ENCODE measurements around the gene SPANXD.

Gene SPANXD

DNA sequence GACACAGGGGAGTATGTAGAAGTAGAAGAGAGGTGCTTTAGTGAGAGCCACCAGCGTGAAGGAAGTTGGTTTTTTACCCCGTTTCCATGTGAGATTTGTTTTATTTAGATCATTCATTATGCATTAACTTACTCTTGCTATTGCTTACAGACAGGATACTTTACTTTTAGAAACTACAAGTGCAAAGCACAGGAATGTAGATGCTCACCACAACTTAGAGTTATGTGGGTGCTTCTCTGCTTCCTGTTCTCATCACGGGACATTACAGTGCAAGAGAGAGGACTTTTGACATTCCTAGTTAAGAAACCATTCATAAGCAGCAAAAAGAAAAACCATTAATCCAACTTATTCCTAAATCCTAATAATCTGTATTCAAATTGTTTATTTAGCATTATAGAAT, 25.6 kb upstream of the SPANXD start:
- Histone ChIP-seq H3K4me1 (ENCODE audit: insufficient read depth, poor library complexity, severe bottlenecking) (no peaks in the 10 kb centered on the region), H3K36me3 (ENCODE audit: low read depth) (no peaks in the 10 kb centered on the region), H3K9me3 (ENCODE audit: severe bottlenecking) (no peaks in the 10 kb centered on the region), H3K27me3 (ENCODE audit: insufficient read depth, poor library complexity, severe bottlenecking) (no peaks in the 10 kb centered on the region), H3K27ac (ENCODE audit: poor library complexity, severe bottlenecking) (no peak overlapping the region), H3K4me3 (ENCODE audit: severe bottlenecking) (no peak overlapping the region)
- no peak for DNase-seq (ENCODE audit: low spot score)
- ATAC-seq (ENCODE audit: low read depth) = no peak
- TF ChIP-seq, protein P1, sequence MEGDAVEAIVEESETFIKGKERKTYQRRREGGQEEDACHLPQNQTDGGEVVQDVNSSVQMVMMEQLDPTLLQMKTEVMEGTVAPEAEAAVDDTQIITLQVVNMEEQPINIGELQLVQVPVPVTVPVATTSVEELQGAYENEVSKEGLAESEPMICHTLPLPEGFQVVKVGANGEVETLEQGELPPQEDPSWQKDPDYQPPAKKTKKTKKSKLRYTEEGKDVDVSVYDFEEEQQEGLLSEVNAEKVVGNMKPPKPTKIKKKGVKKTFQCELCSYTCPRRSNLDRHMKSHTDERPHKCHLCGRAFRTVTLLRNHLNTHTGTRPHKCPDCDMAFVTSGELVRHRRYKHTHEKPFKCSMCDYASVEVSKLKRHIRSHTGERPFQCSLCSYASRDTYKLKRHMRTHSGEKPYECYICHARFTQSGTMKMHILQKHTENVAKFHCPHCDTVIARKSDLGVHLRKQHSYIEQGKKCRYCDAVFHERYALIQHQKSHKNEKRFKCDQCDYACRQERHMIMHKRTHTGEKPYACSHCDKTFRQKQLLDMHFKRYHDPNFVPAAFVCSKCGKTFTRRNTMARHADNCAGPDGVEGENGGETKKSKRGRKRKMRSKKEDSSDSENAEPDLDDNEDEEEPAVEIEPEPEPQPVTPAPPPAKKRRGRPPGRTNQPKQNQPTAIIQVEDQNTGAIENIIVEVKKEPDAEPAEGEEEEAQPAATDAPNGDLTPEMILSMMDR (IDR thresholded peaks at IDR 0.05; ENCODE audit: poor library complexity, severe bottlenecking) = no peak

DNA sequence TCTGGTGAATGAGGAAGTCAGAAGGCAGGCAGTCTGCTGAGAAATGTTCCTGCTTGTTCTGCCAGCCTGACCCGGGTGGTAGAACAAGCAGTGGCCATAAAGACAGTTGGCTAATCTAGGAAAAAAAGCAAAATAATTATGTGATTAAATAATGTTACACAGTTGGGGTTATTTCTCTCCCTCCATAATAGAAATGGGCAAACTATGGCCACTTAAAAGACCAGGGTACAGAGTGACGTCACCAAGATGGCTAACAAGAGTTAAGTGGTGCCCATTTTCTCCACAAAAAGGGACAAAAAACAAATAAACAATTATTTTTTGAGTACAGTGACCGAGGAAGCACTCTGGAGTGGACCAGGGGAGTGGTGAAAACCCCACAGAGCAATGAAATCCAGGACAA, 16.1 kb upstream of the SPANXD start:
- H3K27ac ChIP-seq (ENCODE audit: poor library complexity, severe bottlenecking) = no peak overlapping the region
- no peaks in the 10 kb centered on the region for H3K36me3 ChIP-seq (ENCODE audit: low read depth)
- TF ChIP-seq, protein P1 (IDR thresholded peaks at IDR 0.05; ENCODE audit: poor library complexity, severe bottlenecking) = no peak
- no peaks in the 10 kb centered on the region for H3K27me3 ChIP-seq (ENCODE audit: insufficient read depth, poor library complexity, severe bottlenecking)
- no peak overlapping the region for H3K4me3 ChIP-seq (ENCODE audit: severe bottlenecking)
- no peaks in the 10 kb centered on the region for H3K9me3 ChIP-seq (ENCODE audit: severe bottlenecking)
- no peak for ATAC-seq (ENCODE audit: low read depth)
- DNase-seq (ENCODE audit: low spot score) = no peak
- no peaks in the 10 kb centered on the region for H3K4me1 ChIP-seq (ENCODE audit: insufficient read depth, poor library complexity, severe bottlenecking)

DNA sequence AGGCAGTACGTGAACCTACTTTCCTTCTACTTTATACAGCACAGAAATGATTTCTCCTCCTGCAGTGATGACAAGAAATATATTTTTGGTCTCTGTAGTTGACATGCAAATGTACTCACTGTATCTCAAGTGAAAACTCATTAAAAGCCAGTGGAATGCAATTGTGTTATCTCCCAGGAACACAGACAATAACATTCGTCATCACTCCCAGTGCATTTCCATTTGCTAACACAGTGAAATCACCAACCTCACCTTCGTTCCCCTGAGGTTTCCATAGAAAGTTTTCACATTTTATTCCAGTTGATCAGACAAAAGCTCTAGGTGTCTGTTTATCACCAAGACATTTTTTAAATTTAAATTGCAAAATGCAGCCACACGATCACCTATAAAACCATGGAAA, 2.5 kb upstream of the SPANXD start:
- Histone ChIP-seq H3K27me3 (ENCODE audit: insufficient read depth, poor library complexity, severe bottlenecking) (no peaks in the 10 kb centered on the region), H3K36me3 (ENCODE audit: low read depth) (no peaks in the 10 kb centered on the region), H3K4me1 (ENCODE audit: insufficient read depth, poor library complexity, severe bottlenecking) (no peaks in the 10 kb centered on the region), H3K4me3 (ENCODE audit: severe bottlenecking) (no peak overlapping the region), H3K27ac (ENCODE audit: poor library complexity, severe bottlenecking) (no peak overlapping the region), H3K9me3 (ENCODE audit: severe bottlenecking) (no peaks in the 10 kb centered on the region)
- TF ChIP-seq, protein P1 (IDR thresholded peaks at IDR 0.05; ENCODE audit: poor library complexity, severe bottlenecking) = no peak
- DNase-seq (ENCODE audit: low spot score) (no peak), ATAC-seq (ENCODE audit: low read depth) (no peak)

GRCh38 chrX:141673946-141674345, 24.6 kb downstream of the SPANXD start:
- Histone ChIP-seq H3K36me3 (ENCODE audit: low read depth) (no peaks in the 10 kb centered on the region), H3K4me1 (ENCODE audit: insufficient read depth, poor library complexity, severe bottlenecking) (no peaks in the 10 kb centered on the region)
- TF ChIP-seq, protein P1 (IDR thresholded peaks at IDR 0.05; ENCODE audit: poor library complexity, severe bottlenecking) = no peak

DNA sequence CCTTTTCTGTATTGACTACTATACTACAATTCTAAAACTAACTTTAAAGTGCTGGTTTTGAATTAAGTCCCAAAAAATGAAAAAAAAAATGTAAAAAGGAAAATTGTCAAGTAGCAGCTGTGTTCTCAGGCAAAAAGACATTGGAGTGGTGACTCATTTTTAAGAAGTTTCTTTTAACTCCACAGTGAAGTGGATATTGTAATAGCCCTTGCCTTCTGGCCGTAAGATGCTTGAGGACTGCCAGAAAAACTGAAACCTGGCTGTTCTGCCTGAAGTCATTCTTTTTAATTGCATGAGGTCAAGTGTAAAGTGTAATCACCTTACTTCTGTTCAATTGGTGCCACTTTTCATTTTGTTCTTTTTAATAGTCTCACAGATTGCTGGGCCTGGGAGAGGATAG, 28.9 kb downstream of the SPANXD start:
- DNase-seq (ENCODE audit: low spot score) (no peak), ATAC-seq (ENCODE audit: low read depth) (no peak)
- TF ChIP-seq, protein P1 (IDR thresholded peaks at IDR 0.05; ENCODE audit: poor library complexity, severe bottlenecking) = no peak
- Histone ChIP-seq H3K36me3 (ENCODE audit: low read depth) (no peaks in the 10 kb centered on the region), H3K4me1 (ENCODE audit: insufficient read depth, poor library complexity, severe bottlenecking) (no peaks in the 10 kb centered on the region), H3K27ac (ENCODE audit: poor library complexity, severe bottlenecking) (no peak overlapping the region), H3K4me3 (ENCODE audit: severe bottlenecking) (no peak overlapping the region), H3K27me3 (ENCODE audit: insufficient read depth, poor library complexity, severe bottlenecking) (no peaks in the 10 kb centered on the region), H3K9me3 (ENCODE audit: severe bottlenecking) (no peaks in the 10 kb centered on the region)

More at GRCh38 chrX:141673946-141674345, 24.6 kb downstream of the SPANXD start:
- Histone ChIP-seq H3K27ac (ENCODE audit: poor library complexity, severe bottlenecking) (no peak overlapping the region), H3K9me3 (ENCODE audit: severe bottlenecking) (no peaks in the 10 kb centered on the region), H3K4me3 (ENCODE audit: severe bottlenecking) (no peak overlapping the region), H3K27me3 (ENCODE audit: insufficient read depth, poor library complexity, severe bottlenecking) (no peaks in the 10 kb centered on the region)
- ATAC-seq (ENCODE audit: low read depth) (peak; percentile 64; the same call in 2 of the 3 replicates), DNase-seq (ENCODE audit: low spot score) (no peak)

Data from RWPE2 (cell line).